NCI-H524 treated with DMSO at 0.1 percent for 48 hours (cell line): Measurements from ENCODE around the gene WNT7B.

ENCODE experiments used
- DNase-seq: peaks from one replicate; lab custom pipeline; 2025; lab: John Stamatoyannopoulos, UW

WNT7B gene

DNA sequence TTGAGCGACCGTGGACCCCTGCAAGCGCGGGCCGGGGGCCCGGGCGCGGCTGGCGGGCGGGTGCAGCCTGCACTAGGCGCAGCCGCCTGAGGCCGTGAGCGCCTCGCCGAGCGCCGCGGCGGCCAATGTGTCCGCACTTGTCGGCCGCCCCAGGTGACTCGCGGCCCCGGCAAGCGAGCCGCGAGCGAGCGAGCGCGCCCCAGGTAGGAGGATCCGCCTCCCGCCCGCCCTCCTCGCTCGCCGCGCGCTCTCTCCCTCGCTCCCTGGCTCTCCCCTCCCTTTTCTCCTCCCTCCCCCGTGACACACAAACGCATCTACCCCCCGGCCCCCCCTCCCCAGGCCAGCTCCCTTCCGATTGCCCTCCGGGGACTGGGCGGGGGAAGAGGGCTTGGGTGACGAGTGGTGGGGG lies at the start of gene WNT7B:
Gene WNT7B, minus strand, starts transcription at position 160 of the 409 bp plus-strand sequence. CDS start 408 bp downstream, outside the sequence.
- no peak for DNase-seq

DNA sequence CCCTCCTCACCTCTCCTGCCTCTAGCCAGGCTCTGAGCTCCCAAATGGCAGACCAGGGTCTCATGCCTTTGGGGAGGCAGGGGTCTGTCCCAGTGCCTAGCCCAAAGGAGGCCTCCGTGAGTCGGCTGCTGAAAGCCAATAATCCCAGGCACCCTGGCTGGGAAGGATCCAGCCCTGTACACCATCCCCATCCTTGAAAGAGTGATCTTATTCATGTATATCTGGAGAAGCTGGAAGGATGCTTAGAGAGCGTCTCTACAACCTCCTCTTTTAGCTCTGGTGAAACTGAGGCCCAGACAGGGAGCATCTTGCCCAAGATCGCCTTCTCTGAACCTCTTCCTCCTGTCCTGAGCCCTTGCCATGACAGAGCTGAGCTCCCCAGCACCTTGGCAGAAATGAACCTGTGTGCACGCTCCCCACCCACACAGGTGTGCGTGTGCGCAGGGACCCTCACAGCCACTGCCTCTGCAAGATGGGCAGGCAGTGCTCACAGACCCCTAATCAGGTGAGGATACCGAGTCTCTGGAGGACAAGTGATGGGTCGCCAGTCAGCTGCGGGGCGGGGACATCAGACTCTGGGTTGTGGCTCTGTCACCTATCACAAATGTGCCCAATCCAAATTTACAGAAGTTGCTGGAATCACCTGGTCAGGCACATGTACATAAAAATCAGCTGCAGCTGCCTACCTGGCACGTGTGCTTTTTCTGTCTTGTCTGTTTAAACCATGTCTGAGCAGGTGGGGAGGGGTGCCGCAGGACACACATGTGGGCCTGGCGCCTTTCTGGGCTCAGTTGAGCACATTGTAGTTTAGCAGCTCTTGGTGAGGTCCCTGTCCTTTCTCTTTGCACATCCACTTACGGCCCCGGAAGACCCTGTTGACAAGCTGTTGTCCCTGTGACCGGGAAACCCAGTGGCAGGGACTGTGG lies 49.3 kb upstream of the WNT7B start:
- DNase-seq: no peak

DNA sequence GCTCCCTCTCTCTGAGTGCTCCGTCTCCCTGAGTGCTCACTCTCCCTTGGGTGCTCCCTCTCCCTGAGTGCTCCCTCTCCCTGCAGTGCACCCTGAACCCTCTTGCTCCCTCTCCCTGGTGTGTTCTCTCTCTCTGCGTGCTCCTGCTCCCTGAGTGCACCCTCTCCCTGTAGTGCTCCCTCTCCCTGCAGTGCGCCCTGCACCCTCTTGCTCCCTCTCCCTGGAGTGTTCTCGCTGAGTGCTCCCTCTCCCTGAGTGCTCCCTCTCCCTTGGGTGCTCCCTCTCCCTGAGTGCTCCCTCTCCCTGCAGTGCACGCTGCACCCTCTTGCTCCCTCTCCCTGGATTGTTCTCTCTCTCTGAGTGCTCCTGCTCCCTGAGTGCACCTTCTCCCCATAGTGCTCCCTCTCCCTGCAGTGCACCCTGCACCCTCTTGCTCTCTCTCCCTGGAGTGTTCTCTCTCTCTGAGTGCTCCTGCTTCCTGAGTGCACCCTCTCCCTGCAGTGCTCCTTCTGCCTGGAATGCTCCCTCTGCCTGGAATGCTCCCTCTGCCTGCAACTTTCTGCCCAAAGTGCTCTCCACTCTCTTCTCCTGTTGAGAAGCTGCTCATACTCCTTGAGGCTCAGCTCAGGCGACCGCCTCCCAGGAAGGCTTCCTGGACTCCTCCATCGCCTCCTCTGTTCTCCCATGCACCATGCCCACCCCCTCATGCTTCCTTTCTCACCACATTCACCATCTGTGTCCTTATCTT lies 48.4 kb upstream of the WNT7B start:
- DNase-seq: no peak

DNA sequence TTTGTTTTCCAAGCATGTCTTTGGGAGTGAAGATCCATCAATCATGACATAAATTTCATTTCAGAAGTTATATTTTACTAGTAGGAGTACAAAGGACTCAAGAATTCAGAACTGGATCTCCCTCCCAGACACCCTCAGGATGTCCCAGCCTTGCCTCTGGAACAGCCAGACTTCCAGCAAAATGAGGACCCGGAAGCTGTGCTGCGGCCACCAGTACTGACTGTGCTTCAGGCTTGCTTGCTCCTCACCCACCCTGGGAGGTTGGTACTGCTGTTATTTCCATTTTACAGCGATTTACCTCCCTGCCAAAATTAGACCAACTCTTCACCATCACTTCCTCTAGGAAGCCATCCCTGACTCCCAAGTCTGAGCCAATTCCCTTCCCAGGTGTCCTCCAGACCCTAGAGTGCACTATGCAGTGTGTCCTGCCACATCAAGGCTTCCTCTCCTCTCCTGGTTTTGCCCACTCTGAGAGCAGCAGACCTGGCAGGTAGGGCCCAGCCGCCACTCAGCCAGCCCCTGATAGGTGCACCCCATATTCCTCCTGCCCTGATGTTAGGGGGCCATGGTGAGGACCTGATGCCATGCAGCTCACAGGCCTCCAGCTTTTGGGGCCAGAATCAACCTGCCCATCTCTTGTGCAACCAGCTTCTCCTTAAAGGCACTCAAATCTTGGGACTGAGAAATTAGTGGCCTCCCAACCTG lies 47.3 kb upstream of the WNT7B start:
- DNase-seq: no peak

DNA sequence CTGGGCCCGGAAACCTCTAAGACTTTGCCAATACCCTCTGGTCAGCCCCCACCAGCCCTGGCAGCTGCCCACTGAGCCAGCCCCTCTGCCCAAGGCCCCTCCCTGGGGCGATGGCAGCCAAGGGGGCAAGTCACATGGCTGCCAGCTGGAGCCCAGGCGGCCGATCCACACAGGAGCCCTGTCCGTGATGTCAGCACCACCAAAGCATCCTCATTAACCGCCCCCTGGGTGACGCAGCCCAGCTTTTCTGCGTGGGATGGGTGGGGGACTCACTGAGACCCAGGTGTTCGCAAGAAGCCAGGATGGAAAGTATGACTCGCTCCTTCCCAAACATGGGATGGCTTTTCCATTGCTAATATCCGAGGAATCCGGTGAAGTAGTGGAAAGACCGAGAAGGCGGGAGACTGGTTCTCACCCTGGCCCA lies 46.6 kb upstream of the WNT7B start:
- DNase-seq: no peak

GRCh38 chr22:46022881-46023512 lies 46.0 kb upstream of the WNT7B start:
- DNase-seq: no peak

DNA sequence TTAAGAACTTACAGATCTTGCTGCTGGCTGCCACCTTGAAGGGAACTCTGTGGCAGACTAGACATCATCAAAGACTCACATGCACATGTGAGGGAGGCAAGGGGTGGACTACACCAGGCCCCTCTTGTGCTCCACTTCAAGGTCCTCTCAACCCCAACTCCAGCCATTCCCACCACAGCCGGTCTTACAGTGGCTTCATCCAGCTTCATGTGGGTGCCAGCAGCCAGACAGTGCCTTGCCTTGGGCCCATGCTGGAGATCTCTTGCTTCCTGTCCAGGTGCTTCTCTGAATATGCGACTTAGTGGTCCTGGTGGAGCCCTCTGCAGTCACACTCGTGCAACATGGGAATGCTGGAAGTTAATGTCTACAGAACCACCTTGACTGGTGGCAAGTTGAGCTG lies 44.6 kb upstream of the WNT7B start:
- DNase-seq: no peak

DNA sequence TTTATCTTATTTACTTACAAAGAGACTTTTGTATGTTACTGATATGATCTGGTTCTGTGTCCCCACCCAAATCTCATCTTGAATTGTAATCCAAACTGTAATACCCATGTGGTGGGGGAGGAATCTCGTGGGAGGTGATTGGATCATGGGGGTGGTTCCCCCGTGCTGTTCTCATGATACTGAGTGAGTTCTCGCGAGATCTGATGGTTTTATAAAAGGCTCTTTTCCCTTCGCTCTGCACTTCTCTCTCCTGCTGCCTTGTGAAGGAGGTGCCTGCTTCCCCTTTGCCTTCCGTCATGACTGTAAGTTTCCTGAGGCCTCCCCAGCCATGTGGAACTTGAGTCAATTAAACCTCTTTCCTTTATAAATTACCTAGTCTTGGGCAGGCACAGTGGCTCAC lies 42.4 kb upstream of the WNT7B start:
- no peak for DNase-seq

- DNase-seq: no peak
Observed at GRCh38 chr22:46018859-46019258, 41.9 kb upstream of the WNT7B start.

DNA sequence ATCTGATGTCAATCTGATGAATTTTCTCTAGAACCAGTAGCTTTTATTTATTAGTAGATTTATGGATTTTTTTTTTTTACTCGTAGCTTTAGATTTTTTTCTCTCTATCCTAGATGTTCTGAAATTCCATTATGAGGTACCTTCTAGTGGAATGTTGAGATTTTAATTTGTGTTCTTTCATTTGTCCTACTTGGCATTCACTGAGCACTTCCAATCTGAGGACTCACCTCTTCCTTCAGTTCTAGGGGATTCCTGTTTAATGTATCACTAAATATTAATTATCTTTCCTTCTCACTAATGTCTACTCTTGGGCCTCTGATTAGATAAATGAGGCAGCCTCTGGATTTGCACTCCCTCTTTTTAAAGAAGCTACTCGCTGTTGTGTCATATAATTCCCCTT lies 40.2 kb upstream of the WNT7B start:
- no peak for DNase-seq

- DNase-seq: no peak
Observed at GRCh38 chr22:46013460-46014416, 36.8 kb upstream of the WNT7B start.

DNA sequence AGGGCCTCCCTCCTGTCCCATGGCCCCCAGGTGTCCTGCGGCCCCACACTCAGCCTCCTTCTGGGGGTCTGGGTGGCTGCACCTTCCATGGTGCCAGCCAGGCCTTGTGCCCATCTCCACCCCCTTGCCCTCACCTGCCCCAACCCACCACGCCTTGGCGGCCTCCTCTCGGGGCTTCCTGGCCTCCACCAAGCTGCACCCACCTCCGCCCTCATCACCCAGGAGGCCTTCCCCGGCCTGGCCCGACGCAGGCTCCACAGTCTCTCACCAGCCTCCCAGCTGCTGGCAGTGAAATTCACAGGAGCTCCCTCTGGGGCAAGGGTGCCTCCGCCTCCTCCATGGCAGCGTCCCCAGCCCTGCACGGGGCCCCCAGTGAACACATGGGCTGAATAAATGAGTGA lies 35.9 kb upstream of the WNT7B start:
- DNase-seq: no peak

DNA sequence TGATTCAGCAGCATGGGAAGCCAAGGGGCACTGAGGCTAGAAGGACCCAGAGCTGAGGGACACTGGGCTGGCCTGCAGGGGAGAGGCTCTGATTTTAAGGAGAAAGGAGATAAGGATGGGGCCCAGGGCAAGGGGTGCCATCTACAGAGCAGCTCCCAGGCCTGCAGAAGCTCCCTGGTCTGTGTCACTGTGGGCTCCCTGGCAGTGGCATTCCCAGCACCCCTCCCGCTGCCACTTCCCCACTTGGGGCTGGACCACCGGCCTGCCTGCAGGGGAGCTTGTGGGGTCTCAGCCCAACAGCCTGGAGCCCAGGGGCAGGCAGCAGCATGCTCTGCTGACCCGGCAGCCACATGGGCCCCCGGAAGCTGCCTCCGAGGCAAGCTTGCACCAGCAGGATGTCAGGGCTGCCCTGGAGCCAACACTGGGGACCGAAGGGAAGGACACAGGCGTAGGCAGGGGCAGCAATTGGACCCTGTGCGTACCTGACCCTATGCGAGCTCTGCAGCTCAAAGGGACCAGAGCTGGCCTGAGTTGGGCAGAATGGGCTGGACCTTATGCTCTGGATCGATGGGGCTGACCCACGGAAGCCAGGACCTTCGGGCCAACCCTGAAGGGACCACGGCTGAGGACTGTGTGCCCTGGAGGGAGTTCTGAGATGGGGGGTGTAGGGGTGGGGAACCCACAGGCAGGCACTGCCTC lies 35.4 kb upstream of the WNT7B start:
- no peak for DNase-seq

- DNase-seq: no peak
Observed at GRCh38 chr22:46011627-46012181, 34.7 kb upstream of the WNT7B start.

GRCh38 chr22:46010951-46011626 lies 34.1 kb upstream of the WNT7B start:
- no peak for DNase-seq

- DNase-seq: no peak
Observed at GRCh38 chr22:46010207-46010867, 33.4 kb upstream of the WNT7B start.

GRCh38 chr22:46009730-46010129 lies 32.8 kb upstream of the WNT7B start:
- no peak for DNase-seq

DNA sequence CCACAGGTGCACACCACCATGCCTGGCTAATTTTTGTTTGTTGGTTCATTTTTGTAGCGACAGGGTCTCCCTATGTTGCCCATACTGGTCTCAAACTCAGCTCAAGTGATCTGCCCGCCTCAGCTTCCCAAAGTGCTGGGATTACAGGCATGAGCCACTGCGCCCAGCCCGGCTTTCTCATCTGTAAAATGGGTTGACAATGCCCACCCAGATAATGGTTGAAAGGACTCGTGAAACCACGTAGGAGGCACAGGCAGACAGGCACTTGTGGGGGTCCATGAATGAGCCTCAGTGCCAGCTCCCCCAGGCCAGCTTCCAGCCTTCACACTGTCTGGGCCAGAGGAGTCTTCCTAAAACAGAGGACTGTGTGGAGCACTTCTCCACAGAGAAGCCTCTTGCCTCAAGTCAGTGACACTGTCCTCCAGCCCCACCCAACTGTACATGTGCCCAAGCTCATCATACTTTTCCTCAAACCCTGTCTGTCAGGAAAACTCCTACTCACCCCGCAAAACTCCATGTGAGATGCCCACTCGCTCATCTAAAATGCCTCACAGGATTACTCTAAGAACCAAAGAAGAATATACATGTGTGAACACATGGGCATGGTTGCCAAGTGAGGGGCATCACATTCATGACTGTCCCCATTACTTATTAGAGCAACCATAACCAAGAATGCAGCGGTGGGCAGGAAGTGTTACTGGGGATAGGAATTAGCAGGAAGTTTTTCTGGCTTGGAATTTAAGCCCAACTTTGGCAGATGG lies 32.1 kb upstream of the WNT7B start:
- no peak for DNase-seq
